Type B pancreatic cell (in vitro differentiated cells): Measurements from ENCODE around the gene ADAMTS17. TPM values are rescaled to one million over a fixed set of nuclear protein-coding genes. Genes with fewer than 3 reads are reported as not detected.
"Not testable (repeated sequence)": the region's sequence is repeated elsewhere in the genome, so short reads cannot be mapped to it uniquely, and the experiment has no call there.

Experiments
- DNase-seq: peaks from one replicate; pipeline ENCODE4 v3.0.0; 2021; ENCODE audit warnings: mixed read lengths; ENCODE audit not compliant: unreplicated experiment; ENCODE audit errors: extremely low spot score
- H3K27ac Mint-ChIP-seq: 2 replicates; pipeline ENCODE4 v1.8.0; 2021; ENCODE audit warnings: mild to moderate bottlenecking, mixed read lengths
- H3K27me3 Mint-ChIP-seq: 2 replicates; pipeline ENCODE4 v1.8.0; 2021; ENCODE audit warnings: mixed read lengths
- H3K36me3 Mint-ChIP-seq: 2 replicates; pipeline ENCODE4 v1.8.0; 2021; ENCODE audit warnings: mixed read lengths
- H3K4me1 Mint-ChIP-seq: one replicate; pipeline ENCODE4 v1.8.0; 2021; ENCODE audit warnings: mixed read lengths; ENCODE audit not compliant: unreplicated experiment
- H3K4me3 Mint-ChIP-seq: 2 replicates; pipeline ENCODE4 v1.8.0; 2021; ENCODE audit warnings: mild to moderate bottlenecking, mixed read lengths
- H3K9me3 Mint-ChIP-seq: 2 replicates; pipeline ENCODE4 v1.8.0; 2021; ENCODE audit warnings: mixed read lengths
- total RNA-seq: library from RNA; stranded (reverse); gene quantifications from 2 replicates; pipeline ENCODE4 v1.2.1, GENCODE V29; 2021; ENCODE audit warnings: low replicate concordance
- TF ChIP-seq, protein P1 (sequence below): fragments of 200-600 bp; sonication (generic); conservative IDR thresholded peaks from 2 replicates; pipeline ENCODE4 v1.5.0; 2021; ENCODE audit warnings: antibody characterized with exemption, mild to moderate bottlenecking

Gene ADAMTS17
- total RNA-seq, 1 donor from 2014 or later: 18.3 TPM

DNA sequence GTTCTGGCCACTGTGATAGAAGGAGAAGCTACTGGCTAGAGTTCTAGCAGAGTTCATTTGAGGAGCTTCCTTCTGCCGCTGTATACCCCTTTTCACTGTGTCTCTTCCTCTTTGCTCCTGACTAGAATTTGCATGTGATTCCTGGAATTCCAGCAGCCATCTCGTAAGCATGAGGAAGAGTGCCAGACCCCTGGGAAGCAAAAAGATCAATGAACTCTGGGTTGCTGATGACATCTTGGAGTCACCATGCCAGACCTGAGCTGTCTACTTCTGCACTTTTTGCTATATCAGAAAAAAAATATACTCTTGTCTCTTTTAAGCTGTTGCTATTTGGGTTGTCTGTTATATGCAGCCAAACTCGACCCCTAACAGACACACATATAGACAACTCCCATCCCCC, 3.7 kb upstream of the ADAMTS17 start:
- TF ChIP-seq, protein P1, sequence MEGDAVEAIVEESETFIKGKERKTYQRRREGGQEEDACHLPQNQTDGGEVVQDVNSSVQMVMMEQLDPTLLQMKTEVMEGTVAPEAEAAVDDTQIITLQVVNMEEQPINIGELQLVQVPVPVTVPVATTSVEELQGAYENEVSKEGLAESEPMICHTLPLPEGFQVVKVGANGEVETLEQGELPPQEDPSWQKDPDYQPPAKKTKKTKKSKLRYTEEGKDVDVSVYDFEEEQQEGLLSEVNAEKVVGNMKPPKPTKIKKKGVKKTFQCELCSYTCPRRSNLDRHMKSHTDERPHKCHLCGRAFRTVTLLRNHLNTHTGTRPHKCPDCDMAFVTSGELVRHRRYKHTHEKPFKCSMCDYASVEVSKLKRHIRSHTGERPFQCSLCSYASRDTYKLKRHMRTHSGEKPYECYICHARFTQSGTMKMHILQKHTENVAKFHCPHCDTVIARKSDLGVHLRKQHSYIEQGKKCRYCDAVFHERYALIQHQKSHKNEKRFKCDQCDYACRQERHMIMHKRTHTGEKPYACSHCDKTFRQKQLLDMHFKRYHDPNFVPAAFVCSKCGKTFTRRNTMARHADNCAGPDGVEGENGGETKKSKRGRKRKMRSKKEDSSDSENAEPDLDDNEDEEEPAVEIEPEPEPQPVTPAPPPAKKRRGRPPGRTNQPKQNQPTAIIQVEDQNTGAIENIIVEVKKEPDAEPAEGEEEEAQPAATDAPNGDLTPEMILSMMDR: no peak
- no peak for DNase-seq
- Mint-ChIP-seq H3K36me3 (no peaks in the 10 kb centered on the region), H3K27ac (no peak overlapping the region), H3K4me1 (no peaks in the 10 kb centered on the region), H3K27me3 (peaks cover 39% of the 10 kb centered on the region), H3K4me3 (no peak overlapping the region), H3K9me3 (no peaks in the 10 kb centered on the region)

DNA sequence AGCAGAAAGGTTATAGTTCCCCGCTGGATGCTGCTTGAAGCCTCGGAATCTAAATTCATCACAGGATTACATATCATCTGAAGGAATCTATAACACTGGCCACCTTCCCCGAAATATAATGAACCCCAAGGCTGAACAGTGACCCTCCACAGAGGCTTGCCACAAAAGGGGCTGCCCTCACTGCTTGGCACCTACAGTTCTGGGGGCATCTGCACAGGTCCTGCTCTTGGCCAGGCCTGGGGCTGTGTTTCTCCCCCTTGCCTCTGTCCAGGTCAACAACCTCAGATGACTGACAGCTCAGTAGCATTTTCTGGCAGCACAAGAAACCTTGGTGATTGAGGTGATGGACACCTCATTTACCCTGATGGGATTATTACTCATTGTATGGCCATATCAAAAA, 1.5 kb upstream of the ADAMTS17 start:
- no peak overlapping the region for H3K27ac Mint-ChIP-seq
- TF ChIP-seq, protein P1: no peak
- H3K4me1 Mint-ChIP-seq: peaks cover 14% of the 10 kb centered on the region
- no peaks in the 10 kb centered on the region for H3K9me3 Mint-ChIP-seq
- no peaks in the 10 kb centered on the region for H3K36me3 Mint-ChIP-seq
- H3K4me3 Mint-ChIP-seq: no peak overlapping the region
- H3K27me3 Mint-ChIP-seq: peaks cover 59% of the 10 kb centered on the region
- no peak for DNase-seq

DNA sequence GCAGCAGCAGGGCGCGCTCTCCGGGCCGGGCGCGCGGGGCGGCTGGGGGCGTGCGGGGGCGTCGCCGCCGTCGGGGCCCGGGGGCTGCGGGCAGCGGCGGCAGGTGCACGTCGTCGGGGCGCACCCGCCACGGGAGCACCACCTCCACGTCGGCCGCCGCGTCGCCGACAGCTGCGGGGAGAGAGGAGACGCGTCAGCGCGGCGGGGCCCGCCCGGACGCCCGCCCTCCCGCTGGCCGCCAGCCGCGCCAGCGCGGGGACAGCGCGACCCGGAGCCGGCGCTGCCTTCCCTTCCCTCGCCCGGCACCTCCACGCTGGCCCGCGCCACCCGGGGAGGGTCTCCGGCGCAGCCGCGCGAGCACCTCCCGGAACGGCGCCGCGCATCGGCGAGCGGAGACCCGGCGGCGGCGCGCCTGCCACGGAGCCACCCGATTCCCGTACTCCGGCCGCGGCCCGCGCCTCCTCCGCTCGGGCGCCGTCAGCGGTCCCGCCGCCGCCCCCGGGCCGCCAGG, 481 bp downstream of the ADAMTS17 start:
- H3K27me3 Mint-ChIP-seq: peaks cover 60% of the 10 kb centered on the region
- no peaks in the 10 kb centered on the region for H3K9me3 Mint-ChIP-seq
- no peak for DNase-seq
- peak overlapping the region; percentile 78 for H3K4me3 Mint-ChIP-seq
- H3K27ac Mint-ChIP-seq: no peak overlapping the region
- H3K4me1 Mint-ChIP-seq: peaks cover 17% of the 10 kb centered on the region
- no peaks in the 10 kb centered on the region for H3K36me3 Mint-ChIP-seq
- TF ChIP-seq, protein P1: no peak

DNA sequence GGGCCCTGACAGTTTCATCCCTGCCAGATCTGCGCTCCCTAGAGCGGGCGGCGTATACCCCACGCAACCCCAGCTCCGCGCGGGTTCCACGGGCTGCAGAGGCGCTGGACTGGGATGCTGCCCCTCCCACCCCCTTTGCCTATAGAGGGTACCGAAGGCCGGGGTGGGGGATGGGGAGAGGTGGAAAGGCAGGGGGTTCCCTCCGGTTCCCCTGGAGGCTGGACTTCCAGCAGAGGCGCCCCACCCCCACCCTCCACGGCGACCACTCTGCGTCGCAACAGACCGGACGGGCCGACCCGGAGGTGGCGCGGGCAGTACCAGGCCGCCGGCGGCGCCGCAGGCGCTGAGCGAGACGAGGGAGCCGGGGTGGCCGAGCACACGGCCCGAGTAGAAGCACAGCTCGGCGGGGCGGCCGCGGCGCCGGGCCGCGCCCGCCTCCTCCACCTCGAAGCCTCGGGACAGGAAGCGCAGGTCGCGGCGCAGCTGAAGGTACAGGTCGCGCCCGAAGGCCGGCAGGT, 995 bp downstream of the ADAMTS17 start:
- Mint-ChIP-seq H3K36me3 (no peaks in the 10 kb centered on the region), H3K4me1 (peaks cover 20% of the 10 kb centered on the region), H3K27ac (peak overlapping the region; percentile 84), H3K27me3 (peaks cover 57% of the 10 kb centered on the region), H3K4me3 (peak overlapping the region; percentile 82), H3K9me3 (no peaks in the 10 kb centered on the region)
- no peak for DNase-seq
- TF ChIP-seq, protein P1: no peak

DNA sequence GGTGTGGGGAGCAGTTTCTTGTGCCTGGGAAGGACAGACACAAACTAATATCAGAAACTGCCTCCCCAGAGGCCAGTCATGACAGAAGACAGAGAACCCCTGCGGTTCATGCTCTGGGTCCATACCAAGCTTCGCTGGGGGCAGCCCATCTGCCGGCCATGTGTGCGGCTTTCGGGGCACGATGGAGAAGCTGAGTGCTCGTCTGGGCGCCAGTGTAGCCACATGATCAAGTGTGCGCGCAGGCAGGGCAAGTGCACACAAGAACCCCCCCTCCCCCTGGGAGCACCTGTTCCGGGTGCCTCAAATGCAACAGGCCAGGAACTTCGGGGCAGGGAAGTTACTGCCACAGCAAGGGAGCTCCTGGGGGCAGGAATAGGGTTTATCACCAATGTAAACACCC, 1.8 kb downstream of the ADAMTS17 start:
- Mint-ChIP-seq H3K36me3 (no peaks in the 10 kb centered on the region), H3K27me3 (peaks cover 53% of the 10 kb centered on the region), H3K4me3 (peak overlapping the region; percentile 82), H3K9me3 (no peaks in the 10 kb centered on the region), H3K4me1 (peaks cover 22% of the 10 kb centered on the region), H3K27ac (peak overlapping the region; percentile 84)
- no peak for DNase-seq
- TF ChIP-seq, protein P1: no peak

DNA sequence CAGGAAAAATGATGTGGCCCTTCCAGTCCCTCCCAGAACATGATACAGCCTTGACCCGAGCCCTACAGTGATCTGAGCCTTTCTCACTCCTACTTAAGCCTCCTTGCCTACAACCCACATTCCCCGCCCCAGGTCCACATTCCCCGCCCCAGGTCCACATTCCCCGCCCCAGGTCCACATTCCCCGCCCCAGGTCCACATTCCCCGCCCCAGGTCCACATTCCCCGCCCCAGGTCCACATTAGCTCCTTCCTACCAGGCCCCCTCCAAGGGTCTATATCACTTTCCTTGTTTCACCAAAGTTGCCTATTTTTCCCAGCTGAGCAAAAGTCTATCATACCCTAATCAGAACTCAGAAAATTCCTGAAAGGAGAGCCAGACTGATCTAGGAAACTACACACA, 2.3 kb downstream of the ADAMTS17 start:
- H3K27me3 Mint-ChIP-seq: peaks cover 47% of the 10 kb centered on the region
- not testable (repeated sequence) for H3K9me3 Mint-ChIP-seq, DNase-seq, H3K36me3 Mint-ChIP-seq
- H3K4me3 Mint-ChIP-seq: peak overlapping the region; percentile 82
- H3K4me1 Mint-ChIP-seq: peaks cover 22% of the 10 kb centered on the region
- peak overlapping the region; percentile 84 for H3K27ac Mint-ChIP-seq
